Gastroesophageal sphincter (tissue), 4 donors: Measurements from ENCODE around the gene CISD3. TPM values are rescaled to one million over a fixed set of nuclear protein-coding genes. Genes with fewer than 3 reads are reported as not detected.
A peak's percentile ranks its signal among the peaks of the same experiment; 100 is the strongest.

ENCODE experiments used
- ATAC-seq: fragments of 150-250 bp; one replicate; pipeline ENCODE4 v1.9.1; 2016; ENCODE audit warnings: mild to moderate bottlenecking, moderate library complexity
- H3K27ac ChIP-seq, 4 donors: fragments of 200-600 bp; sonication (generic) in 3 of 4; 1 replicate in 3 of 4; 2 replicates in 1 of 4; pipeline ENCODE4 v1.5.1; 2016 to 2019
- H3K27me3 ChIP-seq: fragments of 200-600 bp; sonication (generic); one replicate; pipeline ENCODE4 v1.5.1; 2019
- H3K36me3 ChIP-seq, 2 donors: fragments of 200-600 bp; sonication (generic); one replicate each; pipeline ENCODE4 v1.5.1; 2019; ENCODE audit warnings: control low read depth in 1 of 2
- H3K4me1 ChIP-seq, 3 donors: fragments of 200-600 bp; sonication (generic); 1 replicate in 2 of 3; 2 replicates in 1 of 3; pipeline ENCODE4 v1.5.1; 2016 to 2019; ENCODE audit warnings: control low read depth in 2 of 3
- H3K4me3 ChIP-seq, 2 donors: fragments of 200-600 bp; sonication (generic); one replicate each; pipeline ENCODE4 v1.5.1; 2019; ENCODE audit warnings: mild to moderate bottlenecking in 1 of 2, moderate library complexity in 1 of 2
- H3K9me3 ChIP-seq, 3 donors: fragments of 200-600 bp; sonication (generic); one replicate each; pipeline ENCODE4 v1.5.1; 2017 to 2019; ENCODE audit warnings: control low read depth in 2 of 3
- EP300 ChIP-seq: sonication (generic); formaldehyde crosslinking; IDR thresholded peaks from one replicate; pipeline ENCODE4 v1.6.1; 2017; ENCODE audit warnings: antibody characterized with exemption, mild to moderate bottlenecking
- POLR2A ChIP-seq, 2 donors: fragments of 450-650 bp; IDR thresholded peaks; one replicate each; pipeline ENCODE4 v1.6.1; 2017; ENCODE audit warnings: antibody characterized with exemption in 2 of 2, mild to moderate bottlenecking in 2 of 2, moderate library complexity in 1 of 2
- POLR2AphosphoS5 ChIP-seq: sonication (generic); formaldehyde crosslinking; IDR thresholded peaks from one replicate; pipeline ENCODE4 v1.6.1; 2017; ENCODE audit warnings: antibody characterized with exemption
- WGBS, 2 donors: methylation state at CpG; one replicate each; pipeline ENCODE4 v1.1.5; 2018; ENCODE audit warnings: low coverage in 1 of 2; 5-methylcytosine and 5-hydroxymethylcytosine counted together
- total RNA-seq, 4 donors: library from RNA; depleted of rRNA; stranded (reverse); fragments of >200 nt; gene quantifications; one replicate each; pipeline ENCODE4 v1.1.0, GENCODE V29; 2016
- TF ChIP-seq, protein P1 (sequence below), 4 experiments: fragments of 200-600 bp in 2 of 4; fragments of 450-650 bp in 2 of 4; sonication (generic) in 1 of 4; IDR thresholded peaks; one replicate each; pipeline ENCODE4 v1.5.1; 2017 to 2019; ENCODE audit warnings: antibody characterized with exemption in 4 of 4, mild to moderate bottlenecking in 2 of 4, moderate library complexity in 2 of 4

Gene CISD3
- total RNA-seq, 4 donors from 2014 or later: 8.5 to 14.9 (median 11.1) TPM

- Histone ChIP-seq H3K36me3 (no peaks in the 10 kb centered on the region), H3K9me3 (no peaks in the 10 kb centered on the region), H3K27ac (peak overlapping the region; percentile 70 to 97 (median 90)), H3K27me3 (no peaks in the 10 kb centered on the region), H3K4me3 (peak overlapping the region; percentile 75 to 78), H3K4me1 (peaks cover 0 to 38% (median 5%) of the 10 kb centered on the region in 3 donors)
- TF ChIP-seq, protein P1, sequence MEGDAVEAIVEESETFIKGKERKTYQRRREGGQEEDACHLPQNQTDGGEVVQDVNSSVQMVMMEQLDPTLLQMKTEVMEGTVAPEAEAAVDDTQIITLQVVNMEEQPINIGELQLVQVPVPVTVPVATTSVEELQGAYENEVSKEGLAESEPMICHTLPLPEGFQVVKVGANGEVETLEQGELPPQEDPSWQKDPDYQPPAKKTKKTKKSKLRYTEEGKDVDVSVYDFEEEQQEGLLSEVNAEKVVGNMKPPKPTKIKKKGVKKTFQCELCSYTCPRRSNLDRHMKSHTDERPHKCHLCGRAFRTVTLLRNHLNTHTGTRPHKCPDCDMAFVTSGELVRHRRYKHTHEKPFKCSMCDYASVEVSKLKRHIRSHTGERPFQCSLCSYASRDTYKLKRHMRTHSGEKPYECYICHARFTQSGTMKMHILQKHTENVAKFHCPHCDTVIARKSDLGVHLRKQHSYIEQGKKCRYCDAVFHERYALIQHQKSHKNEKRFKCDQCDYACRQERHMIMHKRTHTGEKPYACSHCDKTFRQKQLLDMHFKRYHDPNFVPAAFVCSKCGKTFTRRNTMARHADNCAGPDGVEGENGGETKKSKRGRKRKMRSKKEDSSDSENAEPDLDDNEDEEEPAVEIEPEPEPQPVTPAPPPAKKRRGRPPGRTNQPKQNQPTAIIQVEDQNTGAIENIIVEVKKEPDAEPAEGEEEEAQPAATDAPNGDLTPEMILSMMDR (IDR thresholded peaks at IDR 0.05): peak in 1 of 4 experiments; percentile 13
- no peak for TF ChIP-seq EP300
- 0% methylated on average over 1 to 5 of the region's 25 CpGs for WGBS, 2 donors
- no peak for ATAC-seq
Observed at GRCh38 chr17:38701504-38702165, 28.5 kb upstream of the CISD3 start.

DNA sequence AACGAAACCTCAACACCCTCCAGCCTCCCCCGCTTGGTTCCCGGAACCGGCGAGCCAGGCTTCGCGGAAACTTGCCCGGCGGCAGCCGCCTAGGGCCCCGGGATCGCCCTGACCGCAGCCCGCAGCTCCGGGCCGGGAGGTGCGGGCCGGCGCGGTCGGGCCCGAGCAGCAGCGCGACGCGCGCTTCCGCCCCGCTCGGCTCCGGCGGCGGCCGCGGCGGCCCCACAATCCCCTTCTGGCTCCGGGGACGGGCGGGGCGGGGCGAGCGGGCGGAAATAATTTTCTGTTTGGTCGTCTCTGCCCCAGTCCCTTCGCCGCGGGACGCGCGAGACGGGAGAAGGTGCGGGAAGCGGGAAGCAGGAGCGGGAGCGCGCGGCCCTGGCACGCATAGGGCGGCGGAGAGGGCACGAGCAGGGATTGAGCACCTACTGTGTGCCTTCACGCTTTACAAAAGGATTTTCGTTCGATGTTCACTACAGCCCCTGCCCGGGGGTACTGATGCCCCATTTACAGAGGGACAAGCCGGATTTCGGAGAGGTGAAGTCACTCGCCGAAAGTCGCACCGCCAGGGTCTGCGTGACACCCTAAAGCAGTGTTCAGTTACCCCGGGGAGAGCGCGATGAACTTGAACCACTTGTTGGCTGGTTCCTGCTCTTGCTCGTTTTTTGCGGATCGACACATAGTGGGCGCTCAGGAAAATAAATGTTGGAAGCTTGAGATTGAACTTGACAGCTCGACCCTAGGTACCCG is 27.8 kb upstream of the CISD3 start:
- Histone ChIP-seq H3K27me3 (no peaks in the 10 kb centered on the region), H3K4me1 (peaks cover 0 to 45% (median 12%) of the 10 kb centered on the region in 3 donors), H3K9me3 (no peaks in the 10 kb centered on the region), H3K27ac (peak overlapping the region; percentile 85 to 97 (median 96)), H3K4me3 (peak overlapping the region; percentile 75 to 78), H3K36me3 (peaks cover 0 to 1% of the 10 kb centered on the region in 2 donors)
- WGBS, 2 donors: 0 to 1% methylated on average over 17 to 20 of the region's 81 CpGs
- peak; percentile 71 to 82 for TF ChIP-seq POLR2A (IDR thresholded peaks at IDR 0.05)
- TF ChIP-seq POLR2AphosphoS5: peak; percentile 85
- TF ChIP-seq, protein P1 (IDR thresholded peaks at IDR 0.05): no peak
- no peak for TF ChIP-seq EP300
- peak; percentile 81 for ATAC-seq

DNA sequence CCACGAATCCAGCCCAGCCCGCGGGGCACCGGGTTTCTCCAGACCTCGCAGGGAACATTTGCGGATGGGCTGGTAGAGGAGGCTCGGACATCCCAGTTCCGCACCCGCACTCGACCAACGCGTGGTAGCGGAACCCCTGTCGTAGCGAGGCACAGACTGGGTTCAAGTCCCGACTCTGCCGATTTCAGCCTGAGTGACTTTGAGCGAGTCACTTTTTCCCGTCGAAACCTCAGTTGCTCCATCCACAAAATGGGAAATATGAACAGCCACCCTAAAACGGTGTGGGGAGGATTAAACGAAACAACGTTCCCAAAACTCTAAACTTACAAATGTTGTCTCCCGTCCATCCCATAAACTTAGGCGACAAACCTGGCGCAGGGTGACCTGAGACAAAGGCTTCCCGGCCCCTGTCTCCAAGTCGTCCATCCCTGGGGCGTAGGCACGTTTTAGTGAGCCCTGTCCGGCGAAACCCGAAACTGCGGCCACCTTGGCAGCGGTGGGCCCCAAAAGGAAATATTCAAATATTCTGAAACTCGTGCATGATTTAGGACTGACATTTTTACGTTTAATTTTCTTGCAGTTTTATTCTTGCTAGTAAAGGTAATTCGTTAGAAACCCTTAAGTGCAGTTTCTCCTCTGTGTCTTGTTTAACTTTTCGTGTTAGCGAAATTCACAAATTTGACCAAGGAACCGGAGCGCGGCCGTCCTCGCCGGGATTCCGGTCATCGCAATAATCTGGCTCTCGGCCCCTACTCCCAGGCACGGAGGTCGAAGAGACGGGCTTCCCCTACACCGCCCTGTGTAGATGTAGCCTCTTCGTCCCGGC is 27.0 kb upstream of the CISD3 start:
- TF ChIP-seq, protein P1 (IDR thresholded peaks at IDR 0.05): no peak
- TF ChIP-seq POLR2AphosphoS5 (no peak), EP300 (no peak), POLR2A (IDR thresholded peaks at IDR 0.05) (no peak)
- Histone ChIP-seq H3K4me3 (peak overlapping the region; percentile 75 to 78), H3K4me1 (peaks cover 0 to 53% (median 14%) of the 10 kb centered on the region in 3 donors), H3K36me3 (peaks cover 0 to 9% of the 10 kb centered on the region in 2 donors), H3K27ac (peak overlapping the region; percentile 85 to 97 (median 96)), H3K9me3 (no peaks in the 10 kb centered on the region), H3K27me3 (no peaks in the 10 kb centered on the region)
- 2 to 6% methylated on average over 19 to 20 of the region's 55 CpGs for WGBS, 2 donors
- ATAC-seq: no peak

GRCh38 chr17:38703742-38704605 is 26.2 kb upstream of the CISD3 start:
- H3K4me1 ChIP-seq: peaks cover 0 to 62% (median 14%) of the 10 kb centered on the region in 3 donors
- H3K27me3 ChIP-seq: no peaks in the 10 kb centered on the region
- WGBS, 2 donors: 2 to 3% methylated on average over 10 to 13 of the region's 50 CpGs
- peak overlapping the region; percentile 75 to 78 for H3K4me3 ChIP-seq
- TF ChIP-seq, protein P1 (IDR thresholded peaks at IDR 0.05): peak in 2 of 4 experiments; percentile 3 to 11
- TF ChIP-seq POLR2AphosphoS5 (peak; percentile 63), EP300 (no peak), POLR2A (IDR thresholded peaks at IDR 0.05) (peak; percentile 33 to 44)
- no peaks in the 10 kb centered on the region for H3K9me3 ChIP-seq
- peak; percentile 28 for ATAC-seq
- H3K27ac ChIP-seq: peak overlapping the region; percentile 85 to 97 (median 96)
- peaks cover 0 to 17% of the 10 kb centered on the region in 2 donors for H3K36me3 ChIP-seq
